NCI-H2196 (cell line): ENCODE results near the gene TRNP1.
A peak's percentile ranks its signal among the peaks of the same experiment; 100 is the strongest.

Experiments
- DNase-seq: peaks from one replicate; lab custom pipeline; 2025; ENCODE audit not compliant: unreplicated experiment; lab: John Stamatoyannopoulos, UW

TRNP1 gene

DNA sequence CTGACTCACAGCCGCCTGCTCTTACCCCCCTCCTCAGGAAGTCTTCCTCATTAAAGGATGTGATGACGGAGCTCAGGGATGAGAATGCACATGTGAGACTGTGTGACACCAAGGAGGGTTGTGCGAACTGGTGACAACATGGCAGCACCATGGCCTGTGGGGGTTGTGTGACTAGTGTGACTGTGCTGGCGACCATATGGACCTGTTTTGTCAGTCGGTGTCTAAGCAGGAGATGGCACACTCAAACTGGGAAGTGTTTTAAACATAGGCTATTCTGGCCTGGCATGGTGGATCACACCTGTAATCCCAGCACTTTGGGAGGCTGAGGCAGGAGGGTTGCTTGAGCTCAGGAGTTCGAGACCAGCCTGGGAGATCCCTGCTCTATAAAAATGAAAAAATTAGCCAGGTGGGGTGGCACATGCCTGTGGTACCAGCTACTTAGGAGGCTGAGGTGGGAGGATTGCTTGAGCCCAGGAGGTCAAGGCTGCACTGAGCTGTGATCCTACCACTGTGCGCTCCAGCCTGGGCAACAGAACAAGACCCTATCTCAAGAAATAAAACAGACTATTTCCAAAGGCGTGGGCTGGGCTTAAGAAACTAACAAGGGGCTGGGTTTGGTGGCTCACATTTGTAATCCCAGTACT is 7.4 kb downstream of the TRNP1 start:
- no peak for DNase-seq

GRCh38 chr1:27001570-27002360 is 8.3 kb downstream of the TRNP1 start:
- no peak for DNase-seq

DNA sequence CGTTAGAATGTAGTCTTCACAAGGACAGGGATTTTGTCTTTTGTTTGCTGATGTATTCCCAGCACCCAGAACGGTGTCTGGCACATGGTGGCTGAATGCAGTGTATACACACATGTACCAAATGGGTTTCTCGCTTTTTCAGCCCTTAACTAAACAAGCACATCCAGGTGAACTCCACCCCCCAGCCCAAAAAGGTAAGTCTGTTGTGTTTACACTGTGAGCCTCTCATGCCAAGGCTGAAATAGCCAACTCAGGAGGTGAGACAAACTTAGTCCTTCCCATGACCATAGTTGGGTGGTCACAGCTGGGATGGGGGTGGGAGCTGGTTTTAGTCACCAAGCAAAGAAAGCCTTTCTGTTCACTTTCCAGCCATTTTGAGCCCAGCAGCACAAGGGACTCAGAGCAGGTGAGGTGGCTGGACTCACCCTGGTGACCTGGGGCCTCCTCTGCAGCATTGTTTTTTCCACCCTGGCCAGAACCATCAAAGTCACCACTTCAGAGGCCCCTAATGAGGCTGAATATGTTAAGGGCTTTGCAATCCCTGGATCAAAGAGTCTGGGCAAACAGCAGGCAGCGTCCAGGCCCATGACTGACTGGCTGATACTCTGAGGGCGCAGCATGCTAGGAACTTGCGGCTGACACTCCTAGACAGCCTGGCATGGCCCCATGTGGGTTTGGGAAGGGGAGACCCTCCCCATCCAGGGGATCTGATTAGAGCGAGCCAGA is 10.4 kb downstream of the TRNP1 start:
- no peak for DNase-seq

DNA sequence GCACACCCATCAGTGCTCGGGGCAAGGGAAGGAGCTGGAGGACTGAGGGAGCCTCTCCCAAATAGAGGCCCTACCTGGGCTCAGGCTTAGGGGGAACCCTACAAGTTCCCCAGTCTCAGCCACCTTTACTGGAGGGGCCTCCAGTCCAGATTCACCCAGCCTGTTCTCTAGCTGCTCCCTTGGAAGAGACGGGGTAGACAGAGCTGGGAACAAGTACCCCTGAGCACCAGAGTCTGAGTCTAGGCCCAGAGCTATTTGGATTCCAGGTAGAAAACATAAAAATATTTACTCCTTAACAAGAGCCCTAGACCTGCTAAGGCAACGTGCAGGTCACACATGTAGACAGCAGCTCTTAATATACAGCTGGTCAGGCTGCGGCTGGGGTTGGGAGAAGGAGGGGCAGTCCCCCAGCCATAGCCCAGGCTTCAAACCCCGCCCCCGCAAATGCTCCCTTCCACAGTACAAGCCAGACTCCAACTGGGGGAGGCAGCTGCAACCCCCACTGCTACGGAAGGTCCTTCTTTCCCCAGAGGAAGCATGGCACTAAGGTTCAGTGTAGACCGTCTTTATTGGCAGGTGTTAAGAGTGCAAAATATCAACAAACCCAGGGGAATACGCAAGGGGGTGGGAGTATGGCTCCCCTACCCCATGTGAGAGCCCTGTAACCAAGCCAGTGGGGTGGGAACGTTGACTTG is 11.1 kb downstream of the TRNP1 start:
- no peak for DNase-seq

DNA sequence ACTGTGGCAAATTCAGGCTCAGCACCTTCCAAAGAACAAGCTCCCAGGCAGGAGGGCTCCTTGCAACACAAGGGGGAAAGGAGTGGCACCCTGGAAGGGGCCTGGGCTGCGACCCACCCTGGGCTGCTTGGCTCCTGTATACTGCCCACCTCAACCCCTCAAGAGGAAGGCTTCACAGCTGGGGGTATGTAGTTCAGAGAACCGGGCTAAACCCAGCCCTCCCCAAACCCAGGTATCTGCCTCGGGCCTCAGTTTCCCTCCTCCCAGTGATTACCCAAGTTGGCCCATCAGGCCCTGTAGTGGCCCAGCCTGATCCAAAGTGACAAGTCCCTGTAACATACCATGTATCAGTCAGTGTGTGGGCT is 11.7 kb downstream of the TRNP1 start:
- no peak for DNase-seq

GRCh38 chr1:27005648-27006496 is 12.4 kb downstream of the TRNP1 start:
- no peak for DNase-seq

- no peak for DNase-seq
Measured at GRCh38 chr1:27006683-27007082, 13.2 kb downstream of the TRNP1 start.

DNA sequence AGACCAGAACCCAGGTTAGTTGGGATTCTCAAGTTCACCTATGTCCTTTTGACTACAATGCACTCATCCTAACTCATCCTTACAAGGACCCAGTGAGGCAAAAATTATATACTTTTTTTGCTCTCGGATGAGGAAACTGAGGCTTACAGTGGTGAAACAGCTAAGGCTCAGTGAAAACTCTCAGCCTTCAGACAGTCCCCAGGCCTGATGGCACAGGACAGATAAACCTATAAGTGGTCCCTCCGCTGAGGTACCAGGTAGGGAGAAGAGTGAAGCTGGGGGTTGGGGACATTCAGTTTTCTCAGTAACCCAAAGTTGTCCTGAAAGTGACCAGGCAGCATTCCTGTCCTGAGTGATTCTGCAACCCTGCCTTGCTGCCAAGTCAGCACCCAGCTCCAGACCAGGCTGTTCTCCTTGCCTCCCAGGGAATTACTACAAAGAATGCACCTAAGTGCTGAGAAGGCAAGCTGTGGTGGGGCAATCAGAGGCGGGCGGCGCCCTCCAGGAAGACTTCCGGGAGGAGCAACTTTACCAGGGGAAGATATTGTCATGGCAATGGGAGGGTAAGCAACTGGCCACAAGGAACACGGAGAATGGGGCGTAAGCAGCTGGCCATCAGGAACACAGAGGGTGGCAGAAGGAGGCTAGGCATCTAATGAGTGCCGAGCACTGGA is 14.6 kb downstream of the TRNP1 start:
- DNase-seq: no peak

GRCh38 chr1:27009601-27010197 is 16.2 kb downstream of the TRNP1 start:
- peak; percentile 74 for DNase-seq

- no peak for DNase-seq
Measured at GRCh38 chr1:27010226-27010994, 16.9 kb downstream of the TRNP1 start.

DNA sequence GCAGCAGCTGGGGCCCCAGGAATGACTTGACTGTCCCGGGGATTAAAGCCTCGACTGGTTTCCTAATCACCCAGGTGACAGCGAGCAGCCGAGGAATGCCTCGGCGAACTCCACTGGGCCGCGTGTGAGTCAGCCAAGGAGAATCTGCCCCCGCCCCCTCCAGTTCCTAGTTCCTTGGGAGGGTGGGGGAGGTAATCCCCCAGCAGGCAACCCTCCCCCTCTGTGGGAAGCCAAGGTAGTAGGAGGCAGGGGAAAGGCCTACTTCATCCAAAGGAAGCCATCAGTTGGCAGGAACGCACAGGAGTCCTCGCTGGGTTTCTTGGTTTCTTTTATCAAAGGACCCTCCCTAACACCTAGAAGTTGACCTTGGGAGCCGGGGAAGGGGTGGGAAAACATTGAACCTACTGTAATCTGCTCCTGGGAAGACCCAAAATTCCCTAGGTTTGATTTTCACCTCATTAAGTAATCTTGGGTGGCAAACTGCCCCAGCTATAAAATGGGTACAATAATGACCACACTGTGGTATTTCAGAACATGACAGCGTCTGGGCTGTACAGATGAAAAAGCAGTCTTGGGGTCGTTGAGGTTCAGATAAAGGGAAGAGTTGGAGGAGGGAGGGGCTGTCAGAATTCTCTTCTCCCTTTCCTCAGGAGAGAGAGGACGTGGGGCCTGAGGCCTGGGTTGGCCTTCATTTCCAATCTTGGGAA is 17.7 kb downstream of the TRNP1 start:
- no peak for DNase-seq

GRCh38 chr1:27011976-27012563 is 18.6 kb downstream of the TRNP1 start:
- DNase-seq: no peak

- DNase-seq: no peak
Measured at GRCh38 chr1:27015260-27015659, 21.8 kb downstream of the TRNP1 start.

- DNase-seq: no peak
Measured at GRCh38 chr1:27016376-27016775, 22.9 kb downstream of the TRNP1 start.

DNA sequence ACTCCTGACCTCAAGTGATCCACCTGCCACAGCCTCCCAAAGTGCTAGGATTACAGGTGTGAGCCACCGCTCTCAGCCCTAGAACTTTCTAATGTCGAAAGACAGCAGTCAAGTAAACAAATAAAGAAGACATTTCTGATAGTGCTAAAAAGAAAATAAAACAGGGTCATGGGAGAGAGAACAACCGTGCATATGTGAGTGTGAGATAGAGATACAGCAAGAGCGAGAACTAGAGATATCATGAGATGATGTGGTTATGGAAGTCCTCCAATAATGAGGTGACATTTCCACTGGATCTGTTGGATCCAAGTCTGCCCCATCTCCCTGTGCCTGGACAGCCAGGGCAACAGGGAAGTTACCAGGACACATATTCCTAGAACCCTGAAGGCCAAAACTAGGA is 23.7 kb downstream of the TRNP1 start:
- DNase-seq: no peak

GRCh38 chr1:27018316-27018715 is 24.8 kb downstream of the TRNP1 start:
- no peak for DNase-seq

DNA sequence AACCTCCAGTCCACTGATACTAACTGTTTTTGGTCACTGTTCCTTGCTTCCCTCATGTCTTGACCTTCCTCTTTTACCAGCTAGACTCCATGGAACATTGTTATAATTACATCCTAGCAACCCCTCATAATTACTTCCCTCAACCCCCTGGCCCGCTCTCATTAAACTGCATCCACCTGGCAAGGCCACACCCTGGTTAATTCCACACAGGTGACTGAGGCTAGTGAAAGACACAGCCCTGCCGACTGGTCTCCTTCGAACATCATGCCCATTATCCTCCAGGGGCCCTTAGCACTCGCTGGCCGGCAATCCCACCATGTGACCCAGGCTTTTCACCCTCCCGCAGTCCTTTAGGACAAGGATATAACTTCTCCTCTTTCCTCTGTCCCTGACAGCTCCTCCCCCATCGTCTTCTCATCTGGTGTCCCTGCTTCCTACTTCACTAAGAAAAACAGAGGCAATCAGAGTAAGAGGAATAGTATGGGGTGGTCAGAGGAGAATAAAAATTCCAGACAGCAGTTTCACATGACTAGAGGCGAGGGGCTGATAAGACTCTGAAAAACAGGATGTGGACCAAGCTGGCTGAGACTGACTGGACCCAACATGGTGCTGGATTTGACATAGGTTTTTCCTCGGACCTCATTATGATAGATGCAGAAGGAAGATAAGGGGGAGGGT is 28.0 kb downstream of the TRNP1 start:
- DNase-seq: no peak
